Daoy (cell line): ENCODE data around the gene PIP4P1. TPM values are rescaled to one million over a fixed set of nuclear protein-coding genes. Genes with fewer than 3 reads are reported as not detected.
"Not testable (repeated sequence)": the region's sequence is repeated elsewhere in the genome, so short reads cannot be mapped to it uniquely, and the experiment has no call there.

Experiments used
- DNase-seq: peaks from one replicate; pipeline ENCODE4 v3.0.0-alpha.2; 2015; ENCODE audit warnings: low read depth
- total RNA-seq: library from RNA; depleted of rRNA; stranded (reverse); fragments of >200 nt; shearing (Covaris generic); gene quantifications from 2 replicates; pipeline ENCODE4 v1.2.3, GENCODE V29; 2014; rRNA removed

Gene PIP4P1
- 19.7 and 21.0 TPM in 2 replicates for total RNA-seq

- DNase-seq, result peak; percentile 100
These were observed at the start of gene PIP4P1 for GRCh38 chr14:20461225-20462141. Gene PIP4P1 (minus strand): TSS chr14:20461434. CDS start chr14:20461325, 109 bp downstream.

- DNase-seq, result no peak
These were observed 47.1 kb upstream of the PIP4P1 start for GRCh38 chr14:20508367-20508766.

- not testable (repeated sequence) for DNase-seq
These were observed 46.3 kb upstream of the PIP4P1 start for GRCh38 chr14:20507537-20507936.

- not testable (repeated sequence) for DNase-seq
These were observed 45.5 kb upstream of the PIP4P1 start for GRCh38 chr14:20506752-20507151.

- DNase-seq, result not testable (repeated sequence)
These were observed 45.0 kb upstream of the PIP4P1 start for GRCh38 chr14:20506276-20506675.

GRCh38 chr14:20503898-20504297, 42.7 kb upstream of the PIP4P1 start:
- no peak for DNase-seq

- no peak for DNase-seq
These were observed 40.1 kb upstream of the PIP4P1 start for GRCh38 chr14:20501346-20501745.

- no peak for DNase-seq
These were observed 38.6 kb upstream of the PIP4P1 start for GRCh38 chr14:20499881-20500280.

GRCh38 chr14:20499108-20499507, 37.9 kb upstream of the PIP4P1 start:
- no peak for DNase-seq

- no peak for DNase-seq
These were observed 37.4 kb upstream of the PIP4P1 start for GRCh38 chr14:20498622-20499021.

GRCh38 chr14:20494935-20495766, 33.9 kb upstream of the PIP4P1 start:
- peak; percentile 41 for DNase-seq

- DNase-seq, result no peak
These were observed 32.4 kb upstream of the PIP4P1 start for GRCh38 chr14:20493634-20494033.

GRCh38 chr14:20492486-20492885, 31.3 kb upstream of the PIP4P1 start:
- peak; percentile 79 for DNase-seq

GRCh38 chr14:20490563-20490962, 29.3 kb upstream of the PIP4P1 start:
- DNase-seq, result no peak

- DNase-seq, result peak; percentile 53
These were observed 28.1 kb upstream of the PIP4P1 start for GRCh38 chr14:20489093-20489994.

- no peak for DNase-seq
These were observed 26.1 kb upstream of the PIP4P1 start for GRCh38 chr14:20487396-20487725.

- no peak for DNase-seq
These were observed 25.6 kb upstream of the PIP4P1 start for GRCh38 chr14:20486684-20487395.

GRCh38 chr14:20485900-20486299, 24.7 kb upstream of the PIP4P1 start:
- no peak for DNase-seq

GRCh38 chr14:20482382-20482781, 21.1 kb upstream of the PIP4P1 start:
- DNase-seq, result no peak

- no peak for DNase-seq
These were observed 17.7 kb upstream of the PIP4P1 start for GRCh38 chr14:20478894-20479293.
